GM19099 (cell line): ENCODE data around the gene GCFC2.

ENCODE experiments used
- POLR2A ChIP-seq: IDR thresholded peaks from 3 replicates; pipeline ENCODE4 v1.6.1; 2011; ENCODE audit warnings: low read depth; ENCODE audit not compliant: insufficient read length; ENCODE audit errors: extremely low read depth

The GCFC2 gene

GRCh38 chr2:75616406-75616805 is 94.3 kb downstream of the GCFC2 start:
- TF ChIP-seq POLR2A, result no peak

- no peak for TF ChIP-seq POLR2A
Measured at GRCh38 chr2:75614162-75614651, 96.5 kb downstream of the GCFC2 start.

- no peak for TF ChIP-seq POLR2A
Measured at GRCh38 chr2:75612862-75613243, 97.9 kb downstream of the GCFC2 start.
